CD4-positive, alpha-beta T cell treated with Interleukin-10 for 1 hour (primary cell): Measurements from ENCODE around the gene RAD9A.

Experiments used
- DNase-seq: peaks from one replicate; pipeline ENCODE4 v3.0.0-alpha.2; 2020

RAD9A gene

GRCh38 chr11:67391304-67392182 is at the start of gene RAD9A:
Gene RAD9A (plus strand): TSS chr11:67391986. CDS start chr11:67392045, 59 bp downstream.
- DNase-seq: peak; percentile 92

DNA sequence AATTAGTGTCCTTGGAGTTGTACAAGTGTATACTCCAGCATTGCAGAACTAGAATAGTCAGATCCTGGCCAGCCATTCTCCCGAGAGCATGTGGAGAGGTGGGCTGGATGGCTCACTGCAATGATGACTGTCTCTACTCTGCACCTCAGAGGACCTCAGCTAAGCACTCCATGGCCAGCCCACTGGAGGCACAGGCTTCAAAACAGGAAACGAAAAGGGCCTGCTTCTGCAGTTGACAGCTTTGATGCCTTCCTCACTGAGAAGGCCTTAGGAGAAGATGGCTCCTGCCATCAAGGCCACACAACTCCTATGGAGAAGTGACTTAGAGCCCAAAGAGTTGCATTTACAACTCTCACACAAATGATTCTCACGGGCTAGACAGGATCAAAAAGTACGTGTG is 47.5 kb upstream of the RAD9A start:
- no peak for DNase-seq

DNA sequence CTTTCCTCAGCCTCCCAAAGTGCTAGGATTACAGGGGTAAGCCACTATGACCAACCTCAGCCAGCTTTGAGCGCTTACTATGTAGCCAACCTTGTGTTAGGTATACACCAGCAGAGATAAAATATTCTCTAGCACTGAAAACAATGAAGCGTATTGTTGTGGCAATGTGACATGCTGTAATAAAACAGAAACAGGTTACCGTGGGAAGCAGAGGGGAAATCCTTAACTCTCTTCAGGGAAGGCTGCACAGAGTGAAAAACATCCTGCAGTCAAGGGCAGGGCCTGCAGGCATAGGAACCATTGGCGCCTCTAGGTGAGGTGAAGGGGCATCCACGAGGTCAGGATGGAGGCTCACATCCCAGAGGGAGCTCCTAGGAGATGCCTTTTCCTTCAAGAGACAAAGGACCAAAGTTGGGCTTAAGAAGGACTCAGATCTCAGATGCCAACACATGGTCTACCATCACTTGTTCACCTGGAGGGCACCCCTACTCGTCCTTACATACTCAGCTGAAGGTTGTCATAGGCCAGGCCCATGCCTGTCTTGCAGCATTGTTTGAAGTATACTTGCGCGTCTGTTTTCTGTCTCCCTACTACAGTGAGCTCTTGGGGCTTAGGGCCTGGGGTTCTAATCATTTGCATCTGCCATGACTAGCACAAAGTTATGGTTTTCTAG is 46.4 kb upstream of the RAD9A start:
- DNase-seq: no peak

DNA sequence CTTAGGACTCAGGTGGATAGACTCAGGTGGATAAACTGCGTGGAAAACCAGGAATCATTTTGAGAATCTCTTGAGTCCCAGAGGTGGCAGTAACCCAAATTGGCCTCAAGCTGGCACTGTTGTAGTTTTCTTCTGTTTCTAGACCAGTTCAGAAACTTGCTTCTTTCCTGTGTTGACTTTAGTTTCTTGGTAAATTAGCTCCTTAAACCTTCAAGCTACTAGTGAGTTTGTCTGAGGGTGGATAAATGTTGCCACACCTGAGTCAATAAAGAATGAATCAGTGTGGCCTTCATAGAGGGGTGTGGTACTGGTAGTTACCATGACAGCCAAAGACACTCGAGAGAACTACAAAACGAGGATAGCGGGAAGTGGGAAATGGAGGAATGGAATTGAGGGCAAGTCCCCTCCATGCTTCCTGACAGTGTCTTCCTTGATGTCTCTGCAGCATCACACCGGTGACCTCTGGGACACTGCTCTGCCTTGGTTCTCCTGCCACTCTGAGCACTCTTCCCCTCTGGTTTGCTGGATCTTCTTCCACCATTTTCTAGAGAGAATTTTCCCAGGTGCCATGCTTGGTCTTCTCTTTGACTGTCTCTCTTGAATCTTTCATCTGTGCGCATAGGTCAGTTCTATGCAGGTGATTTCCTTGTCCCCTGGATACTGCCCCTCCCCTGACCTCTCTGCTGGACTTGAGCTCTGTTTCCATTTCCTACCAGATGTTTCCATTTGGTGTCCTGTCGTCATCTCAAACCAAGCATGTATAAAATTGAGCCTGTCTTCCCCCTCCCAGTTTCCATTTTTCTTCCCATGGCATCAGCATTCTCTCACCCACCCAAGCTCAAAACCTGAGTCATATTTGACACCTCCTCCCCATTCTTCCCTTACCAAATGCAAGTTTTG is 45.6 kb upstream of the RAD9A start:
- DNase-seq: peak; percentile 37

- DNase-seq: no peak
Observed at GRCh38 chr11:67347964-67348749, 43.6 kb upstream of the RAD9A start.

- no peak for DNase-seq
Observed at GRCh38 chr11:67349036-67349435, 42.8 kb upstream of the RAD9A start.

DNA sequence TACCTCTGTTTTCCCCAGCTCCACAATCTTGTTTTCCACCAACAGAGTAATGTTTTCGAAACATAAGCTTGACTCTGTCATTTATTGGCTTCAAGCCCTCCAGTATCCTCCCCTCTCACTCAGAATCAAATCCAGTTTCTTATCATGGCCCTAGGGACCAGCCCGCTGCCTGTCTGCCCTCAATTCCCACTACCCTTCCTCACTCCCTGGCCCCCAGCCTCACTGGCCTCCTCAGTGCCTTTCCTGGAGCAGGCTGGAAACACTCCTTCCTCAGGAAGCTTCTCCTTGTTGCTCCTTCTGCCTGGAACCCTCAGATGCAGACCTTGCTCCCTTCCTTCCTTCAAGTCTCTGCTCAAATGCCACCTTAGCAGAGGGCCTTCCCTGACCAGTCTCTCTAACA is 42.3 kb upstream of the RAD9A start:
- DNase-seq: no peak

- no peak for DNase-seq
Observed at GRCh38 chr11:67349928-67350465, 41.8 kb upstream of the RAD9A start.

DNA sequence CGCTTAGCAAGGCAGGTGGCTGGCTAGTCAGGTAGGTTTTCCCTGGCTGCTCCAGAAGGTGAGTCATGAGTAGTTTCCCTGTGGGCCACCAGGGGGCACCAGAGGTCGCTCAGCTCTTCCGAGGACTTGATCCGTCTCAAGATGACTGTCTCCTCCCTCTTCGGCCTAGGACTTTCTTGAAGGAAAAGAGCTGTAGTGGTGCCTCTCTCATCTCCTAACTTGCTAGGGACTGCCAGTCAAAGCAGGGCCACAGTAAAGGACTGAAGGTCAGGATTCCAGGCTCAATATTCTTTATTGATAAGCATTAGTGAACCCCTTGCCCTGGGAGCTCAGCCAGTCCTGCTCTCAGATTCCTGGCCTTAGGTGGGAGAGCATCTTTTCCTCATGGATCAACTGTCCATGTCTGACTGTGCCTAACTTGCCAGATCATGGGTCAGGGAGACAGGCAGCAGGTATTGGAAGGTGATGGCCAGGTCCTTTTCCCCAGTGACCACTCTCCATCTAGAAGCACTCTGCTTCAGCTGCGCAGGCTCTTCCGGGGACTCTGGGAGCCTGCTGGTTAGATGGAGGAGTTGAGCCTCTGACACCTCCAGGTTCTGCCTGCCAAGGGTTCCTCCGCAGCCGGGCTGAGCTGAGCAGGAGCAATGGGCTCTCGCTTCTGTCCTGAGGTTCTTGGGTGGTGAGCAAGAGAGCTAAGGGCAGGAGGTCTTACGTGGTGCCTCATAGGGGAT is 40.3 kb upstream of the RAD9A start:
- DNase-seq: peak; percentile 77

DNA sequence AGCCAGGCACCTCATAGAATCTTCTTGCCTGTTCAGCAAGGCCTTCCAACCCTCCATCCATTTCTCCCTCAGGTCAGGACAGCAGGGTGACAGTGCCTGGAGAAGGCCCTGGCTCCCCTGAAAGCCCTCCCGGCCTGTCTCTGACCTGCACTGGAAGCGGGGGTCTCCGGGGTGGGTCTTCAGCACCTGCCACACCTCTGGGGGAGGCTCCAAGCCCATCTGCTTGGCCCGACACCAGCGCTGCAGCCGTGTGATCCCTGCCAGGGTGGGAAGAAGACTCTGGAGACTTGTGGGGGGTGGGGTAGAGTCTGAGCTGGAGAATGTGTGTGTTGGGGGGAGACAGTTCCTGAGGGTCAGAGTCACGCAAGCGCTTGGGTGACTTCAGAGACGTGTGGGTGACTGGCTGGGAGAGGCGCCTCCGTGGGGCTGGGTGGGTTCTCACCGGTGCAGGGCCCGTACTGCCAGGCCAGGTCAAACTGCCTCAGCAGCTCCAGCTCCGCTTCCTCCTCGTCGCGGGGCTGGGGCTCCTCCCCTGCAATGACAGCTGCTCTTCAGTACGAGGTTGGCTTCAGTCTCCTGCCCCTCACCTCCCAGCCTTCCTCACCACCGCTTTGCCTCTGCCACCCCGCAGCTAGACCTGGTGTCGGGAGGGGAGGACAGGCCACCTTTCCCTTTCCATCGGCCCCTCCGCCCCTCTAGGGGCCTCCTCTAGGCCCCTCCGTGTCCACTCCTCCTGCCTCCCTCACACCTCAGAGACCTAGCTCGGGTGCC is 39.1 kb upstream of the RAD9A start:
- DNase-seq: no peak

DNA sequence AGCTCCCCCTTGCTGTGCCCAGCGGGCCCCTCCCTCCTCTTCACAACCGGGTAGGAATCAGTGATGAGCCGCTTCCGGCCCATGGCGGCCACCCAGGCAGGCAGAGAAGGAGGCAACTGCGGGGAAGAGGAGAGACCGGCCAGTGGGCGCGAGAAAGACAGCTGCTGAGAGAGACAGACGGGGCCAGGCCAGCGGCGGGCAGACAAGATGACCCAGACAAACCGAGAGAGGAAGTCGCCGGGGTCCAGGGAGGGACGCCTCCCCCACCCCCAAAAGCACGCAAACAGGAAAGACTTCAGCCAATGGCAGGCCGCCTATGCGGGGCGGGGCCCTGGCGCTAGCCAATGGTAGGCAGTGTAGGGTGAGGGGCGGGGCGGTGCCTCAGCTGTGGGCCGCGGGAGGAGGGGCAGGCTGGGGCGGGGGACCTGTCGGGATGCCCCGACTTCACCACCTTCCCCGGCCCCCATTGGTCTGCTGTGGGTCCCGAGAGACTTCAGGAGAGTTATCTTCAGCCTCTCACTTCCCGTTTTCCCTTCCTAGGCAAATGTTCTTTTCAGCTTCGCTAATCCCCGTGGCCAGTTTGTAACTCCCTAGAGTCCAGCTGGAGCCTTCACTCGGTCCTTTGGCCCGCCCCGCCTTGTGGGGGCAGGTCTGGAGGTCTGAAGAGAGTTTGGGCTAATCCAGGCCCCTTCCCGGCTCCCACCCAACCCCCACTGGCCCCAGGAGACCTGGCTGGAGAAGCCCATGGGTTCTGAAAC is 38.3 kb upstream of the RAD9A start, which contains the start of gene POLD4:
Gene POLD4 (minus strand): TSS at position 230 of the 758 bp plus-strand sequence. CDS start 147 bp downstream, at position 83.
- DNase-seq: peak; percentile 97

GRCh38 chr11:67354075-67355022 is 37.4 kb upstream of the RAD9A start:
- peak; percentile 31 for DNase-seq

DNA sequence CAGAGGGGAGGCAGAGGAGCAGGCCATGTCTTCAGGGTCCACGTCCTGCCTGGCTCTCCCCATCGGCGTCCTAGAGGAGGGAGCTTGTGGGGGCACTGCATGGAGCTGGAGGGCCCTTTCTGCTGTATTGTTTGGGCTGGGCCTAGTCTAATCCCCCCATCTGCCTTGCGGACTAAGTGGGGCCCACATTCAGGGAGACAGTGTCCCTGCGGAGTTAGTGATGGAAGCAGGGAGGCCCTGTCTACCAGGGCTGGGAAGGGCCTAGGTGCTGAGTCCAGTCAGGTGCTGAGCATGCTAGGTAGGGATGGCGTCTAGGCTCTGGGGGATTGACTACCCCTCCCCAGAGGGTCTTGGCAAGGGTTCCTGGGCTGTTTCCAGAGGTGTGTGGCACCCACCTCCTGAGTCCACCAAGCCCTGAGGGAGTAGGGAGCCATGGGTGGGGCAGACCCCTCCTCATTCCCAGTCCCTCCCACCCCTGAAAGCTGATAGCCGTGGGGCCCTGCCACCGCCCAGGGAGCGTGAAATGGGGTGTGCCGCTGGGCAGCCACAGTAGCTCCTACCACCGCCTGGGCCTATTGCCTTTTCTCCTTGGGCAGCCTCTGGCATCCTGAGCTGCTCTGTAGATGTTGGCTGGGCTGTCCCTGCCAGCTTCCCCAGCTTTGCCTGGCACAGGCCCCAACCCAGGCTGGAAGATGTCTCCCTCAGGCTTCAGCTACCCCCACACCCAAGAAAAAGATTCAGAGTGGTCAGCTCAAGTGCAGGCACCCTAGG is 36.6 kb upstream of the RAD9A start:
- no peak for DNase-seq

DNA sequence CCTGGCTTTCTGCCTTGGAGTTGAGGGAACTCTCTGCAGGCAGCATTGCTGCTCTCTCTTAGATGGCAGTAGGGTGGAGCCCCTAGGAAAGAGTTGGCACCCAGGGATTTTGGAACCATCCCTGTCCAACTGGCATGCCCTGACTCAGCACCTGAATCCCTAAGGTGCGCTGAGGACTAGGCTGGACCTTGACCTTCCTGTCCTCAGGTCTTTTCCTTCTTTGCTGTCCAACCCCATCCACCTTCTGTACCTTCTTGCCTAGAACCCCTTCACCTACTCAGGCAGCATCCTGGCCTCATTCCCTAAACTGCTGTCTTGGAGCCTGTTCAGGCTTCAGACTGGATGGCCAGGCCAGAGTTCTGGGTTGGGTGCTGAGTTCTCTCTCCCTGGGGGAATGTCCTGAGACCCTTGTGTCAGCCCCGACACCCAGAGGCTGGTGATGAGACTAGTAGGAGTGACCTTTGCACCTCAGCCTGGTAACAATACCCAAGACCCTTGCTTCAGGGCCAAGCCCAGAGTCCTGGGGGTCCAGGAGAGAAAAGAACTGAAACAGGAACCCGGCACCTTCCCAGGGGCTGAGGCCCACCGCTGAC is 35.9 kb upstream of the RAD9A start:
- no peak for DNase-seq

GRCh38 chr11:67356387-67356863 is 35.4 kb upstream of the RAD9A start:
- DNase-seq: no peak

GRCh38 chr11:67356864-67357561 is 34.8 kb upstream of the RAD9A start:
- DNase-seq: peak; percentile 80
